ENCODE results near the gene TRANK1.

GRCh38 chr3:36823806-36824205, 121.0 kb downstream of the TRANK1 start:
- TF ChIP-seq ZNF521 (tag by site-specific recombination; IDR thresholded peaks at IDR 0.05) (no peak), ELK4 (IDR thresholded peaks at IDR 0.05; ENCODE audit: borderline replicate concordance, low read depth, low read length) (no peak), CTCF (tag by site-specific recombination; IDR thresholded peaks at IDR 0.05) (no peak), KLF17 (tag by site-specific recombination; IDR thresholded peaks at IDR 0.05) (no peak), ZNF398 (tag by site-specific recombination; IDR thresholded peaks at IDR 0.05) (no peak), ZNF548 (tag by site-specific recombination; IDR thresholded peaks at IDR 0.05) (no peak), IKZF3 (tag by site-specific recombination; IDR thresholded peaks at IDR 0.05) (no peak), ZBTB26 (tag by site-specific recombination; optimal IDR thresholded peaks at IDR 0.05) (no peak), ZNF138 (tag by site-specific recombination; IDR thresholded peaks at IDR 0.05; ENCODE audit: borderline replicate concordance) (no peak), ZNF549 (tag by site-specific recombination; IDR thresholded peaks at IDR 0.05) (no peak), SP2 (tag by site-specific recombination; IDR thresholded peaks at IDR 0.05) (no peak), ZSCAN30 (tag by site-specific recombination; IDR thresholded peaks at IDR 0.05) (no peak), SETDB1 (IDR thresholded peaks at IDR 0.05; ENCODE audit: insufficient read length, low read length) (no peak)

Measured in HEK293 (cell line).